ENCODE measurements around the gene ZNF579.
A peak's percentile ranks its signal among the peaks of the same experiment; 100 is the strongest.

ZNF579 gene

DNA sequence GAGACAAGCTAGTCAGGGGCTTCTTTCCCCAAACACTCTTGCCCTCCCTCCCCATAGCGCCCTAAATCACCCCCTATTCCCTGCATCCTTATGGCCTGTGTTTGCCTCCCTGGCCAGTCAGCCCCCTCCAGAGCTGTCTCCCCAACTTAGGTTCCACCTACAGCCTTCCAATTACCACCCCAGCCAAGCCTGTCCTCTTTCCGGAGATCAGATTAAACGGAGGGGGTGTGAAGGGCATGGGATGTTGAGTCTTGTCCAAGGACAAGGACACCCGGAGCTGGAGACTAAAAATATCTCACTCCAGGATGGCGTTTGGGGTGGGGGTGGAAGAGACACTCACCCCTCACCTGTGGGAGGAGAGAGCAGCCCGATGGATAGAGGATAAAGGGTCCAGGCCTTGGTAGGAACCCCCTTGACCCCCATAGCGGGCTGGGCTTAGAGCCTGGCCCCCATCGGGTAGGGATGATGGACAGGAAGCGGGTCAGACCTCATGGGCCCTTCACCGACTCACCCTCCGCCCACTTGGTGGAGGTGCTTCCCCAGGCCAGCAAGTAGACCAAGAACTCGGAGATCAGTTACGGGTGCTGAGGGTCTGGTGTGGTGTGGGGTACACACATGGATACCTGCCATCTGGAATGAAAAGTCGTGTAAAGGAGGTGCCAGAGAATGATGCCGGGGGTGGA is 30.8 kb upstream of the ZNF579 start:
- DNase-seq: no peak

DNA sequence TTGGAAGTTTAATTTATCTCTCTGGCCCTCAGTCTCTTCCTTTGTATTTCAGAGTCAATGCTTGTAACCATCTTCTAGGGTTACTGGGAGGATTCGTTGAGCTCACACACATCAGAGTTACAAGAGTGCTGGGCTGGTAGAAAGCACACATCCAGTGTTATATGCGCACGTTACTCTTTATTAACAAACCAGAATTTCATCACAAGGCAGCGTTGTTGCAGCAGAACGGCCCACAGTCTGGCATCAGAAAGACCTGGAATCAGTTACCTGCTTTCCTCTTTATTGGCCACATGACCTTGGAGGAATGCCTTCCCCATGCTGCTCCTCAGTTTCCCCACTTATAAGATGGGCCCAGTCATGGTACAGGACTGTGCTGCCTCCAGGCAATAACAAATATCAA is 28.7 kb upstream of the ZNF579 start:
- no peak for DNase-seq

DNA sequence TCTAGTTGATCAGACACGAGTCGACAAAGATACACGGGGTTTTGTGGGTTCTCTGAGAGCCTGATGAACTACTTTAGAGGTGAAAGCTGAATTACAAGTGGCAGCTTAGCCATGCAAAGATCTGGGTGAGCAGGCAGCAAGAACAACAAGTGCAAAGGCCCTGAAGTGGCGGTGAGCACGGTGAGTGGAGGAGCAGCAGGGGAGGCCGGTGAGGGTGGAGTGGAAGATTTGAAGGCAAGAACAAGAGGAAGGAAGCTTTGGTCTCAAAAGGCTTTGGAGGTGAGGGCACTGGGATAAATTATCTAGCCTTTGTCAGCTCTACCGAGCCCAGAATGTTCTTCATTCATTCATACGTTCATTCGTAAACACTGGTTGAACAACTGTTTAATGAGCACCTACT is 26.2 kb upstream of the ZNF579 start:
- no peak for DNase-seq

DNA sequence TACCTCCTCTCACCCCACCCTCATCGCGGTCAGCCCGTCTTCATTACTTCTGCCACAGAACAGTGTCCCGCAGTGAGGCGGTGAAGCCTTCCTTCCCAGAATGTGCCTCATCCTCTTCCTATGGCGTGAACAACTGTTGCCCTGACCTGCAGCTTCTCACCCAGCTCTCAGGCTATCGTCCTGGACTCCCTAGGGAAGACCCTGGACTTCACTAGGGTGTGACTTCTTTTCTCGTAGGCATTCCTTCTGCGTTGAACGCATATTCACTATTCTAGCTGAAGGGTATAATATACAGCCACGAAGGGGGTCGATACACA is 25.8 kb upstream of the ZNF579 start:
- no peak for DNase-seq

DNA sequence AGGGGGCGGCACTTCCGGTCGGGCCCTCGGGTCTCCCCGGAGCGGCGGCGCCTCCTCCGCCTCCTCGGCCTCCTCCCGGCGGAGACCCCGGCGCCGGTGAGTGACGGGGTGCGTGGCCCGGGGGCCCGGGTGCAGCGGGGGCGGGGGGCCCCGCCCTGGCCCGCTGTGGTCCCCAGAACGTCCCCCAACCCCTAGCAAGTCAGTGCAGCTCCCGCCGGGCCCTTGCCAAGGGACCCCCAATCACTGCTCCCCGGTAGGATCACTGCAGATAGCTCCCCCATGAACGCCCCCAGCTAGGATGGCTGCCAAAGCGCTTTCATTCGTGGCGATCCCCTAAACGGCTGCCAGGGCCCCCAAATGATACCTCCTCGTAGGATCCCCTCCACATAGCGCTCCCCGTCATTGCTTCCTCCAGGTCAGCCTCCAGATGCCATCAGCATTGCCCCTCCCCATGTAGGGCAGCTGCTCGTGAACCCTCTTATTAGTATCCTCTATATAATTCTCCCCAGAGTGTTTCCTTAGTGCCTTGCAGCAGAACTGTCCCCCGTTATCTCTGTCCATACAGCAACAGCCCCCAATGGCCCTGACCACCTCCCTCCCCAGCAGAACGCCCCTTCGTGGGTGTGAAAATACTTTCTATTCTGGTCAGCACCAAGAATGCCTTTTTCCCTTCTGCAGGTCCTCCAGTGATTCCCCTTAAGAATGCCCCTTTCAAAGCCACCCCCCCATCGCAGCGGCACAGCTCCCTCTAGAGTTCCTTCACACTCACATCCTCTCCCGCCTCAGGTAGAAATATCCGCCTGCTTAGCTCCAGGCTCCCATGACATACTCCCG is 25.2 kb upstream of the ZNF579 start, which contains the start of gene ZNF865:
Gene ZNF865 (plus strand): TSS at position 11 of the 834 bp plus-strand sequence. CDS start 7,972 bp downstream, outside the sequence.
- peak; percentile 62 to 63 for DNase-seq

DNA sequence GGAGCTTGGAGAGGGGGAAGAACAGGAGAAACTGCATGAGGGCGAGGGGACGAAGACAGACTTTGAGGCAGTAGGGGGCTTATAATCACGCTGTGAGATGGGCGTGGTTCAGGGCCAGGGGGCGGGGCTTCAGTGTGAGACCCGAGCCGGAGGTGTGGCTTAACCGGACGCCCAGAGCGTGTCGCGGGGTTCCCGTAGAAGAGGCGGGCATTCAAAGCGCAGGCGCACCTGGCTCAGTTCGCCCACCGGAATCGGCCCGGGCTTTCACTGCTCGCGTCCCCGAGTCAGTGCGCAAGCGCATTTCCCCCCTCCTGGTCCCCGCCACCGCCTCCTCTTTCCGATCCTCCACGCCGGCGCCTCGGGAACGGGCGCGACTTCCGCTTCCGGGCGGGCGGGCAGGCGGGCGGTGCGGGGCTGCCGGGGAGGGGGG is 24.6 kb upstream of the ZNF579 start:
- DNase-seq: peak; percentile 99

DNA sequence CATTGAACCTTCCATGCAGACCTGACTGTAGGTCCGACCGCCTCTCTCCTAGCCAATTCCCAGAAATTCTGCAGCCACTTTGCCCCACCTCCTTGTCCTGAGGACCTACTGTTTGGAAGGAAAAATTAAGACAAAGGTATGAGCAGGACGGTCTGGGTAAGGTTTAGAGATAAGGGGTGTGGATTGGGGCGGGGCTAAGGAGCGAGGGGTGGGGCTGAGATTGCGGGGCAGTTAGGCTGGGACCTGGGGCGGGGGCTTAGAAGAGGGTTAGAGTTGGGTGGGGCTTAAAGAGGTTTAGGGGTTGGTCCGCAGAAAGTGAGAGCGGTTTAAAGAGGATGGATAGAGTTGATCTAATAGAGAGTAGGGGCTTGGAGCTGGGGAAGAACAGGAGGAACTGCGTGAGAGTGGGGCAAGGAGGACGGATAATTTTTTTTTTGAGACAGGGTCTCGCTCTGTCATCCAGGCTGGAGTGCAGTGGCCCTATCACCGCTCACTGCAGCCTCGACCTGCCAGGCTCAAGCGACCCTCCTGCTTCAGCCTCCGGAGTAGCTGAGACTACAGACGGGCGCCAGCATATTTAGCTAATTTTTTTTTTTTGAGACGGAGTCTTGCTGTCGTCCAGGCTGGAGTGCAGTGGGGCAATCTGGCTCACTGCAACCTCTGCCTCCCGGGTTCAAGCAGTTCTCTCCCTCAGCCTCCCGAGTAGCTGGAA is 23.1 kb upstream of the ZNF579 start:
- DNase-seq: no peak

DNA sequence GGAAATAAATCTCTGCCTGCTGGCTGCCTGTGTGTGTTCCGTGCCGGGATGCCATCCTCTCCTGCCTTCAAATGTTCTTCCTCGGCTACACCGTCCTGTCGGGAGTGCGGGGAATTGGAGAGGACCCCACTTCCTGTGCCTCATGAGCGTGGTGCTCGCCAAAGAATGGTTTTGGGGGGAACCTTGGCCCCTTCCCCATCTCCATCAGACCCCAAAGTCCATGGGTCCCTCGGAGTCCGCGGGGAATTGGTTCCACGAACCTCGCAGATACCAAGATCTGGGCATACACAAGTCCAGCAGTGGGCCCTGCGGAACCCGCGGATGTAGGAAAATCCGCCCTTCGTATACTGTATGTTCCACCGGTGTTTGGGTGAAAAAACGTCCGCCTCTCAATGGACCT is 22.5 kb upstream of the ZNF579 start:
- no peak for DNase-seq

DNA sequence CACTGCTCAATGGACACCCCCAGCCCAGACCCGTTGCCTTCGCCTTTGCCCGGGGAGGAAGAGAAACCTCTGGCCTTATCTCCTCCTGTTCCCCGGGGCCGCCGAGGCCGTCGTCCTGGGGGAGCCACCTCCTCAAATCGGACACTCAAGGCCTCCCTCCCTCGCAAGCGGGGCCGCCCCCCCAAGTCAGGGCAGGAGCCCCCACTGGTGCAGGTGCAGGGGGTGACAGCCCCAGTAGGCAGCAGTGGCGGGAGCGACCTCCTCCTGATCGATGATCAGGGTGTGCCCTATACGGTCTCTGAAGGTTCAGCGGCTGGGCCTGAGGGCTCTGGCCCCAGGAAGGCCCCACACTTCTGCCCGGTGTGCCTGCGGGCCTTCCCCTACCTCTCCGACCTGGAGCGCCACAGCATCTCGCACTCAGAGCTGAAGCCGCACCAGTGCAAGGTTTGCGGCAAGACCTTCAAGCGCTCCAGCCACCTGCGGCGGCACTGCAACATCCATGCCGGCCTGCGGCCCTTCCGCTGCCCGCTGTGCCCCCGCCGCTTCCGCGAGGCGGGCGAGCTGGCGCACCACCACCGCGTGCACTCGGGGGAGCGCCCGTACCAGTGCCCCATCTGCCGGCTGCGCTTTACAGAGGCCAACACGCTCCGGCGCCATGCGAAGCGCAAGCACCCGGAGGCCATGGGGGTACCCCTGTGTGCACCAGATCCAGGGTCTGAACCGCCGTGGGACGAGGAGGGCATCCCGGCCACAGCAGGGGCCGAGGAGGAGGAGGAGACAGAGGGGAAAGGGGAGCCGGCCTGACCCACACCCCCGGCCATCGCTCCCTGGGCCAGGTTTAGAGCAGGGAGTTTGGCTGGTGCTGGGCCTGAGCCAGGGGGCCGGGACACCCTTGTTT is 21.7 kb upstream of the ZNF579 start:
- DNase-seq: no peak

DNA sequence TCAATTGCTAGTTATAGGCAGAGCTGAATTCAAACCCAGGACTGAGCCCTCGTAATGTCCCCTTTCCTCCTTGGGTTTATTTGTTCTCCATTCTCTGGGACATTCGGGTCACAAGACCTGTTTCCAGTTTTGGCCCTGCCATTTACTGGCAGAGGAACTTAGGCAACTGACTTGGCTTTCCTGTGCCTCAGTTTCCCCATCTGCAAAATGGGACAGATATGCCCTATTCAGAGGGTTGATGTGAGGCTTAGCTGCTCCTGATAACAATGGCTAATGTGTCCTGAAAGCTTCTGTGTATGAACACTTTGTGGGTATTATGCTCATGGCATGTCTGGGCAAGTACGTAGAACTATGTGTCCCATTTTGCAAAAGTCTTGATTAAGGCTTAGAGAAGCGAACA is 20.4 kb upstream of the ZNF579 start:
- DNase-seq: no peak

DNA sequence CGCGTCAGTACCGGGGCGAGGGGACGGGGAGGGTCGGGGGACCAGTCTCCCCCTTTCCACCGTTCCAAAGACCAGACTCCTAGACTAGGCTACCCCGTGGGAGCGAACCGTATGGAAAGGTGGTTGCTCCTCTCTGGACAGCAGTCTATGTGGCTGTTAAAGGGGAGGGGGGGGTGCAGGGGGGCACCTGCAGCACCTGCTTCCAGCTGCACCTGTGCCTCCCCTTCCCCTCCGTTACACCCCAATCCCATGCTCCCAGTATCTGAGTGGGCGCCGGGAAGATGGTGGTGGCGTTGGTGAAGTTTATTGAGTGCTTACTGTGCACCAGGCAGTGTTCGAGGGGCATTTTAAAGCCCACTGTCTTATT is 20.0 kb upstream of the ZNF579 start:
- no peak for DNase-seq

DNA sequence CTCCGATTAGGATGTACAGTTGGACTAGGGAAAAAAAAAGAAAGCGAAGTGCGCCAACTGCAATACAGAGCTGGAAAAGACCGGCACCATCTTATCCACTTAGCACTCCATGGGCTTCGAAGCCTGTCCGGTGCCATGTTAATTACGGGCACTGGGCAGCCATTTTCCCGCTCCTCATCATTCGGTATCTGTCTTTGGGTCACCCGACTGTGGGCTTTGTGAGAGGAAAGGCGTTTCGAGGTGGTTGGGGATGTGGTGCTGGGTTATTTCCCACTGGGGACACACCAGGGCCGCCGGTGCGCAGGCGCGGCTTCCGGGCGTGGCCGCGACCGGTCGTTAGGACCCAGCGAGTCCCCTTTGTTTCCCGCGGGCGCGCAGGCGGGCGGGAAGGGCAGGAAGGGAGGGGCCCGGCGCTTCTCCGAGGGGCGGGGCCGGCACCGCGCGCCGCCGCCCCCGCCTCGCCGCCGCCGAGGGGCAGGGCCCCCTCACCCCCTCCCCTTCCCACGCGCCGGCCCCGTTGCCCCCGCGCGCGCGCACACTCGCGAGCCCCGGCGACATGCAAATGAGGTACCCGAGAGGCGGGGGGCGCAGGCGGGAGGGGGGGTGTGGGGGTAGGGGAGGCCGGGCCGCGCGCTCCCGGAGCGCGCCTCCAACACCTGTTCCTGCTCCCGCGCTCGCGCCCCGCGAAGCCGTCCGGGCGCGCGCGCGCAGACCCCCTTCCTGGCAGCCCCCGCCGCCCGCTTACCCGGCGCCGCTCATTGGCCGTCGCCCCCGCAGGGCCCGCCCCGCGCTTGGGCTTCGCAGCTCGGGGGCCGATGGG is 19.4 kb upstream of the ZNF579 start, which contains the start of gene ZNF524:
Gene ZNF524 (plus strand): TSS at position 447 of the 820 bp plus-strand sequence. CDS start 1,825 bp downstream, outside the sequence.
- DNase-seq: peak; percentile 82 to 84

DNA sequence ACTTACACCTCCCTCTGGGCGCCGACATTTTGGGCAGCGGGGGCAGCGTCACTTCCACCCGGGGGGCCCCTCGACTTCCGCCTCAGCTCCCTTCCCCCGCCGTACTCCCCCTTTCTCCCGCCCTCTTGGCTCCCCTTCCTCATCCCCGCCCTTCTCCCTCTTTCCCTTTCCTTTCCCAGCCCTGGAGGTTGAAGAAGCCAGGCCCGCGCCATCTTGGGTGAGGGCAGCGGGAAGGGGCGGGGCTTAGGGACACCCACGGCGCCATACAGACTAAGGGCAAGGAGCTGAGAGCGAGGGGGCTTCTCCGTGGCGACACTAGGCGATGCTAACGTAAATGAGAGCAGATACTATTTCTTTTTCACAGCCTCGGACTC is 18.8 kb upstream of the ZNF579 start, which contains the start of gene FIZ1:
Gene FIZ1 (minus strand): TSS at position 50 of the 374 bp plus-strand sequence. CDS start 1,652 bp downstream, outside the sequence.
- peak; percentile 93 to 95 for DNase-seq

DNA sequence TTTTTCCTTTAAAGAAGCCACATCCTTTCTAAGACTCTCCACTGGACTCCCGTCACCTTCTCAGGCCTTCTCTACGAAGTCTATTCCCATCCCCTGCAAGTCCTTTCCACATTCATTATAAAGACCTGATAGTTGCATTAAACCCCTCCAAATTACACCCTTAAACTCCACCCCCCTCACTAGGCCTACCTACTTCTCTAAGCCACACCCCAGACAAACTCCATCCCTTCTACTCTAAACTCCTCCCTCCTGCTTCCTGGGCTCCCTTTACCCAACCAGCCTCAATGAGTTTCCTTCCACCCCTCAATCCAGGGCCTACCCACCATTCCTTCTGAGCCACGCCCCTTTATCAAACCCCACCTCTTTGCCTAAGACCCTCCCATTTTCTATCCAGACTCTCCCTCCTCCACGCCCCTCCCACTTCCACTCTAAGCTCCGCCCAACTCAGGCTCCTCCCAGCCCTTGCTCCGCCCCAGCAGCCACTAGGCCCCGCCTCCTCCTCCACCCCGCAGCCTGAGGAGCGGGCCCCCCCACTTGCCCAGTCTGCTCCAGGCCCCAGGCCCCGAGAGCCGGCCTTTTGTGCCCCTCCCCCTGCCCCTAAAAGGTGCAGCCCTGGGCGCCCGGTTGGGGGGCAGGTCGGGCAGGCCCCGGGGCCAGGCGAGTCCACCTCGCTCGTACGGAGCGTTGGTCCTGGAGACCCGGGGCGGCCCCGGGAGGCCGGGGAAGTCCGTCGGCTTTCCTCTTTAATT is 18.2 kb upstream of the ZNF579 start:
- peak; percentile 87 to 89 for DNase-seq

DNA sequence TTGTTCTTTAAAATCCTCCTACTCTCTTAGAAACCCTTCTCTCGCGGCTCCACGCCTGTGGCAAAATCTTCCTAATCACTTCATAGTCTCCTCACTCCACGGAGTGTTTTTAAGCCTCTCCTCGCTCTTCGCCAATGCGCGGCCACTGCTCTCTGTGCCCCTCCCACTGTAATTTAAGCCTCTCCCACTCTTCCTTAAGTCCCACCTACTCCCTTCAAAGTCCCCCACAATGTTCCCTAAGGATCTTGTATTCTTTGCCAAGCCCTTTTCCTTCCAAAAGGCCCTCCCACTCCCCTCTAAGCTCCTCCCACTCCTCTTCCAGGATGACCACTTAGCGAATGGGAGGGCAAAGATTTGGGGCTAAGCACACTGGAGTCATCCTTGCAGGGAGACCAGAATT is 17.4 kb upstream of the ZNF579 start:
- DNase-seq: no peak

DNA sequence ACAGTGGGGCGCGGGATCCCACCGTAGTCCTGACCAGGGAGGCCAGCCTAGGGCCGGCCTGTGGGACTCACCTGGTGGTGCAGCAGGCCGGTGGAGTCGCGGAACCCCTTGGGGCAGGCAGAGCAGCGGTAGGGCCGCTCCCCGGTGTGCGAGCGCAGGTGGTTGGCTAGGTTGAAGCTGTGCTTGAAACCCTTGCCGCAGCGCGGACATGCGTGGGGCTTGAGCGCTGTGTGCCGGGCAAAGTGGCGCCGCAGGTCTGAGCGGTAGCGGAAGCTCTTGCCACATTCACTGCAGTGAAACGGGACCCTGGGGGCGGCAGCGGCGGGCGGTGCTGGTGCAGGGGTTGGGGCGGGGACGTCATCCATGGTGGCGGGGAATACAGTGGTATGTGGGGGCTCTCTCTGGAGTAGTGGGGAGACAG is 16.9 kb upstream of the ZNF579 start:
- no peak for DNase-seq

DNA sequence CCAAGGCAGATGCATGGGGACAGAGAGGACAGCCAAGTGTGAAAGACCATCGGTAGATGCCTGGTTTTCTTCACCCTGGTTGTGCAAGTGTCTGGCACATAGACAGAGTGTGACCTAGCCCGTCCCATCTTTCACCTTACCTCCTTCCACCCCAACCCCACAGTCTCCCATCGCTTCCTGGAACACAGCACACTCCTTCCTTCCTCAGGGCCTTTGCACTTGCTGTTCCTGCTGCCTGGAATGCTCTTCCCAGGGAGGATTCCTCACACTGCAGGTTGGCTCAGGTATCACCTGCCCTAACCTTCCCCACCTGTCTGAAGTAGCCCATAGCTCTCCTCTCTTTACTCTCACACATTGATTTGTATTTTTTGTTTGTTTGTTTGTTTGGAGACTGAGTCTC is 15.7 kb upstream of the ZNF579 start:
- no peak for DNase-seq

DNA sequence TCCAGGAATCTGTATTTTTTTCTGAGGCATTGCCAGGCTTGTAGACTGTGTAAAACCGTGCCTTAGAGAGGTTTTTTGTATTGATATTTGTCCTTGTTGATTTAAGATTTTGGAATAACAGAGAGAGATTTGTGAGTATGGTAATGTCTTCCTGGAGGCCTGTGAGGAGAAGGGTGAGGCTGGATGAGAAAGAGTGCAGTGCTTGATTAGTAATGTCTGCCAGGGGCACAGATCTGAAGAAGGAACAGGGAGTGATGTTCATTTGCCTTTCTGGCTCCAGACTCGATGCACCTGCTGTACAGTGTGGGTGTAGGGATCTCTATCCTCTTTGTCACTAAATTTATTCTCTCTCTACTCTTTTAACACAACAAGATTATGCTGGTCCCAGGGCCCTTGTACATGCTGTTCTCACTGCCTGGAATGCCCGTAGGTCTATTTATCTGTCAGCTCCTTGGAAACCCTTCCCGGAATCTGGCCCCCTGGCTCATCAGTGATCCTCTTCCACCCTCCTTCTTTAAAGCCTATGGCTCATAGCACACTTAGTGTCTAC is 14.4 kb upstream of the ZNF579 start:
- DNase-seq: no peak

DNA sequence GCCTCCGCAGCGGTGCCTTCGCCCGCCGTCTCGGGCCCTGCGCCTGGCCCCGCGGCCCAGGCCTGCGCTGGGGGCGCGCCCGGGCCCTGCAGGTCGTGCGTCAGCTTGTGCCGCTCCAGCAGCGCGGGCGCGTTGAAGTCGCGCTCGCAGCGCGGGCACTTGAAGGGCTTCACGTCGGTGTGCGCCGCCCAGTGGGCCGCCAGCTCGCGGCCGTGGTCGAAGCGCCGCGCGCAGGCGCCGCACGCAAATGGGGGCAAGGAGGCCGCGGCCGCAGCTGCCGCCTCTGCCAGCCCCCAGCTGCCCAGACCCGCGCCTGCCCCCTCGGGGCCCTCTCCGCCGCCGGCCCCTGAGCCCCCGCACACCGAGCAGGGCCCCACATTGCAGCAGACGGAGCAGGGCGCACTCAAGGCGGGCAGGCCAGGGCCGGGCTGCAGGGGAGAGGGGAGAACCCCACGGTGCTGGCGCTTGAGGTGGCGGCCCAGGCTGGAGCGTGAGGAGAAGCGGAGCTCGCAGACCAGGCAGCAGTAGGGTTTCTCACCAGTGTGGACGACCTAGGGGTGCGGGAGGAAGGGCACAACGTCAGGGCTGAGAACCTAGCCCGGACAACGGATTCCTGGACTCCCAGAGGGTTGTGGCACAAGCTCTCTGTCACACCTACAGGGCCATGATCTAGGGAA is 12.6 kb upstream of the ZNF579 start:
- no peak for DNase-seq

All from stimulated activated CD4-positive, alpha-beta T cell treated with anti-CD3 and anti-CD28 coated beads, Interleukin-4, amount 100 ng/mL, for 4 hours (primary cell).